ENCODE results near the gene SLC1A7. TPM values are rescaled to one million over a fixed set of nuclear protein-coding genes. Genes with fewer than 3 reads are reported as not detected.

The SLC1A7 gene
- total RNA-seq, 2 experiments from 2014 or later = not detected

- H3K4me3 Mint-ChIP-seq = no peak overlapping the region
- H3K4me1 Mint-ChIP-seq = no peaks in the 10 kb centered on the region
- CTCF ChIA-PET = no interaction called here
- no peak overlapping the region for H3K27ac Mint-ChIP-seq
- H3K9me3 Mint-ChIP-seq = no peaks in the 10 kb centered on the region
- no peaks in the 10 kb centered on the region for H3K36me3 Mint-ChIP-seq (ENCODE audit: low read depth)
- H3K27me3 Mint-ChIP-seq = no peaks in the 10 kb centered on the region
- DNase-seq = no peak
- POLR2A ChIA-PET = no interaction called here
These were observed 16.6 kb downstream of the SLC1A7 start for GRCh38 chr1:53125623-53126360.

GRCh38 chr1:53125122-53125521 is 17.3 kb downstream of the SLC1A7 start:
- no peaks in the 10 kb centered on the region for H3K27me3 Mint-ChIP-seq

GRCh38 chr1:53123453-53124140 is 18.8 kb downstream of the SLC1A7 start:
- no peaks in the 10 kb centered on the region for H3K27me3 Mint-ChIP-seq
- no peak overlapping the region for H3K27ac Mint-ChIP-seq
- no peaks in the 10 kb centered on the region for H3K9me3 Mint-ChIP-seq
- no peaks in the 10 kb centered on the region for H3K4me1 Mint-ChIP-seq
- no peaks in the 10 kb centered on the region for H3K36me3 Mint-ChIP-seq (ENCODE audit: low read depth)
- DNase-seq = no peak
- no peak overlapping the region for H3K4me3 Mint-ChIP-seq
- CTCF ChIA-PET = no interaction called here
- POLR2A ChIA-PET = no interaction called here

More at GRCh38 chr1:53125122-53125521, 17.3 kb downstream of the SLC1A7 start:
- DNase-seq = no peak
- CTCF ChIA-PET = no interaction called here
- no peaks in the 10 kb centered on the region for H3K9me3 Mint-ChIP-seq
- no peaks in the 10 kb centered on the region for H3K4me1 Mint-ChIP-seq
- H3K36me3 Mint-ChIP-seq (ENCODE audit: low read depth) = no peaks in the 10 kb centered on the region
- POLR2A ChIA-PET = no interaction called here
- no peak overlapping the region for H3K27ac Mint-ChIP-seq
- no peak overlapping the region for H3K4me3 Mint-ChIP-seq

- Mint-ChIP-seq H3K27me3 (no peaks in the 10 kb centered on the region), H3K27ac (no peak overlapping the region), H3K36me3 (ENCODE audit: low read depth) (no peaks in the 10 kb centered on the region), H3K9me3 (no peaks in the 10 kb centered on the region), H3K4me1 (no peaks in the 10 kb centered on the region), H3K4me3 (no peak overlapping the region)
- DNase-seq = no peak
- CTCF ChIA-PET = no interaction called here
- POLR2A ChIA-PET = no interaction called here
These were observed 19.5 kb downstream of the SLC1A7 start for GRCh38 chr1:53122961-53123413.

GRCh38 chr1:53122201-53122885 is 20.1 kb downstream of the SLC1A7 start:
- ChIA-PET CTCF (no interaction called here), POLR2A (no interaction called here)
- H3K27me3 Mint-ChIP-seq = no peaks in the 10 kb centered on the region
- no peak overlapping the region for H3K4me3 Mint-ChIP-seq
- no peak overlapping the region for H3K27ac Mint-ChIP-seq
- H3K4me1 Mint-ChIP-seq = no peaks in the 10 kb centered on the region
- no peaks in the 10 kb centered on the region for H3K9me3 Mint-ChIP-seq
- no peak for DNase-seq
- H3K36me3 Mint-ChIP-seq (ENCODE audit: low read depth) = no peaks in the 10 kb centered on the region

- H3K27me3 Mint-ChIP-seq = no peaks in the 10 kb centered on the region
- ChIA-PET POLR2A (no interaction called here), CTCF (no interaction called here)
- no peaks in the 10 kb centered on the region for H3K36me3 Mint-ChIP-seq (ENCODE audit: low read depth)
- H3K9me3 Mint-ChIP-seq = no peaks in the 10 kb centered on the region
- DNase-seq = no peak
- H3K4me1 Mint-ChIP-seq = no peaks in the 10 kb centered on the region
- H3K27ac Mint-ChIP-seq = no peak overlapping the region
- H3K4me3 Mint-ChIP-seq = no peak overlapping the region
These were observed 20.9 kb downstream of the SLC1A7 start for GRCh38 chr1:53121319-53122172.

GRCh38 chr1:53120659-53121058 is 21.8 kb downstream of the SLC1A7 start:
- ChIA-PET CTCF (no interaction called here), POLR2A (no interaction called here)
- H3K4me3 Mint-ChIP-seq = no peak overlapping the region
- no peaks in the 10 kb centered on the region for H3K9me3 Mint-ChIP-seq
- H3K27me3 Mint-ChIP-seq = no peaks in the 10 kb centered on the region
- no peaks in the 10 kb centered on the region for H3K36me3 Mint-ChIP-seq (ENCODE audit: low read depth)
- no peak for DNase-seq
- H3K4me1 Mint-ChIP-seq = no peaks in the 10 kb centered on the region
- H3K27ac Mint-ChIP-seq = no peak overlapping the region

GRCh38 chr1:53117836-53118235 is 24.6 kb downstream of the SLC1A7 start:
- POLR2A ChIA-PET = no interaction called here
- H3K36me3 Mint-ChIP-seq (ENCODE audit: low read depth) = no peaks in the 10 kb centered on the region
- no peaks in the 10 kb centered on the region for H3K9me3 Mint-ChIP-seq
- CTCF ChIA-PET = no interaction called here
- no peak overlapping the region for H3K4me3 Mint-ChIP-seq
- no peaks in the 10 kb centered on the region for H3K4me1 Mint-ChIP-seq
- no peak for DNase-seq
- H3K27ac Mint-ChIP-seq = no peak overlapping the region
- no peaks in the 10 kb centered on the region for H3K27me3 Mint-ChIP-seq

GRCh38 chr1:53116933-53117600 is 25.4 kb downstream of the SLC1A7 start:
- no peak for DNase-seq
- Mint-ChIP-seq H3K4me1 (no peaks in the 10 kb centered on the region), H3K27ac (no peak overlapping the region), H3K4me3 (no peak overlapping the region), H3K9me3 (no peaks in the 10 kb centered on the region), H3K36me3 (ENCODE audit: low read depth) (no peaks in the 10 kb centered on the region), H3K27me3 (no peaks in the 10 kb centered on the region)
- ChIA-PET POLR2A (no interaction called here), CTCF (no interaction called here)

GRCh38 chr1:53116307-53116810 is 26.1 kb downstream of the SLC1A7 start:
- H3K4me3 Mint-ChIP-seq = no peak overlapping the region
- DNase-seq = no peak
- H3K9me3 Mint-ChIP-seq = no peaks in the 10 kb centered on the region
- ChIA-PET CTCF (no interaction called here), POLR2A (no interaction called here)
- H3K27ac Mint-ChIP-seq = no peak overlapping the region
- no peaks in the 10 kb centered on the region for H3K36me3 Mint-ChIP-seq (ENCODE audit: low read depth)
- H3K27me3 Mint-ChIP-seq = no peaks in the 10 kb centered on the region
- H3K4me1 Mint-ChIP-seq = peaks cover 1% of the 10 kb centered on the region

- CTCF ChIA-PET = no interaction called here
These were observed 26.8 kb downstream of the SLC1A7 start for GRCh38 chr1:53115403-53116306.

More at GRCh38 chr1:53115403-53116306, 26.8 kb downstream of the SLC1A7 start:
- Mint-ChIP-seq H3K9me3 (no peaks in the 10 kb centered on the region), H3K4me1 (peaks cover 8% of the 10 kb centered on the region), H3K27me3 (no peaks in the 10 kb centered on the region), H3K27ac (no peak overlapping the region), H3K36me3 (ENCODE audit: low read depth) (no peaks in the 10 kb centered on the region), H3K4me3 (no peak overlapping the region)
- DNase-seq = no peak
- POLR2A ChIA-PET = no interaction called here
